GM18502 (cell line): Measurements from ENCODE around the gene ATXN3.

Experiments
- ATAC-seq: cut with Tn5 transposase; IDR thresholded peaks from one replicate; pipeline ENCODE4 v1.9.1; 2021; ENCODE audit warnings: mild to moderate bottlenecking; ENCODE audit not compliant: unreplicated experiment, poor library complexity

ATXN3 gene

DNA sequence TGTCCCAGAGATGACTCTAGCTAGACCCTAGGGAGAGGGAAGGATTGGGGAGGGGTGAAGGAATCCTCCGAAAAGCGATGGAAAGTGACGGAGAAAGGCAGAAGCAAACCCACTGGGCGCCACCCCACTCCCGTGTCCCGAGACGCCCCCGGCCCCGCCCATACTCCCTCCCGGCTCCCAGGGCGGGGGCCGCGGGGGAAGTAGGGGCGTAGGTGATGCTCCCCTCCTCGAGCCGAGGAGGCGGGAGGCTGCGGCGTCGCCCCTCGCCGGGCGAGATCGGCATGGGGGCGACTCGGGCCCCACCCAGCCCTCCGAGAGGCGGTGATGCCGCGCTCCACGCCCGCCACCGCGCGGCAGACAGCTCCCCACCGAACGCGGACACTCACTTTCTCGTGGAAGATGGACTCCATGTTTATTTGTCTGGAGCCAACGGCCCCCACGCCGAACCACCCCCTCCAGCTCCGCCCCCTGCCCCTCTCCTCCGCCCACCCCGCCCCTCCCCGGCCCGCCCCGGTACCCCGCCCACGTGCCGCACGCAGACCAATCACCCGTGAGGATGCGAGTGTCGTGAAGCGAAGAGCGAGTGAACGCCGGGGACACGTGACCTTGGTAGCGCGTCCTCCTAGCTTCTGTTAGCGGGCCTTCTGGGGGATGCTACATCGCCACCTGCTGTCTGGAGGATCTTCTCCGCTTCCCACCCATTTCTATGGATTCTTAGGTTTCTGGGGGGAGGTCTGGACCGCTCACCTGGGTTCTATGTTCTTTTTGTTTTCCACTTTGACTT is at the start of gene ATXN3:
TSS of gene ATXN3 (minus strand) at position 440 of the 784 bp plus-strand sequence. CDS start at position 410, 30 bp downstream.
- ATAC-seq = peak; percentile 90

DNA sequence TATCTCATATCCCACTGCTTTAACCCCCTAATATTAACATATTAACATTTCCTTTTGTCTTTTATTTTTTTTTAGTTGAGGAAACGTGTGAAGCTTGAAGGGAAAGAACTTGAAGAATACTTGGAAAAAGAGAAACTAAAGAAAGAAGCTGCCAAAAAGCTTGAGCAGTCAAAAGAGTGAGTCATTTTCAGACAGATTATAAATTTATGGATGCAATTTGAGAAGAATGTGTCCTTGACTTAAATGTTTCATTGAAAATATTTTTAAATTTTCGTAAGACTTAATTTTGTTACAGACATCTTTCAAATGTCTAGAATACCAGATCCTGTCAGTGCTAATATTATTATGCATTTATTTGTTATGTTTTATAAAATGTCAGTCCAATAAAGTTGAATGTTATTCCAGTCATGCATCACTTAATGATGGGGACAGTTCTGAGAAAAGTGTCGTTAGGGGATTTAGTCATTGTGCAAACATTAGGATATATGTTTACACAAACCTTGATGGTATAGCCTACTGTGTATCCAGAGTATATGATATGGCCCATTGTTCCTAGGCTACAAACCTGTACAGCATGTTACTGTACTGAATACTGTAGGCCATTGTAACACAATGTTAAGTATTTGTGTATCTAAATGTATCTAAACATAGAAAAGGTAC is 48.0 kb upstream of the ATXN3 start:
- ATAC-seq = no peak

DNA sequence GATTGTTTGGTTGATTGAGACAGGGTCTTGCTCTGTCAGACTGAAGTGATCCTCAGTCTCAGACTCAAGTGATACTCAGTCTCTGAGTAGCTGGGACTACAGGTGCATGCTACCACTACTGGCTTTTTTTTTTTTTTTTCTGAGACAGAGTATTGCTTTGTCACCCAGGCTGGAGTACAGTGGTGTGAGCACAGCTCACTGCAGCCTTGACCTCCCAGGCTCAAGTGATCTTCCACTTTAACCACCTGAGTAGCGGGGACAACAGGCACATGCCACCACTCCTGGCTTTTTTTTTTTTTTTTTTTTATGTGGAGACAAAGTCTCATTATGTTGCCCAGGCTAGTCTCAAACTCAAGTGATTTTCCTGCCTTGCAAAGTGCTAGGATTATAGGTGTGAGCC is 47.2 kb upstream of the ATXN3 start:
- no peak for ATAC-seq

DNA sequence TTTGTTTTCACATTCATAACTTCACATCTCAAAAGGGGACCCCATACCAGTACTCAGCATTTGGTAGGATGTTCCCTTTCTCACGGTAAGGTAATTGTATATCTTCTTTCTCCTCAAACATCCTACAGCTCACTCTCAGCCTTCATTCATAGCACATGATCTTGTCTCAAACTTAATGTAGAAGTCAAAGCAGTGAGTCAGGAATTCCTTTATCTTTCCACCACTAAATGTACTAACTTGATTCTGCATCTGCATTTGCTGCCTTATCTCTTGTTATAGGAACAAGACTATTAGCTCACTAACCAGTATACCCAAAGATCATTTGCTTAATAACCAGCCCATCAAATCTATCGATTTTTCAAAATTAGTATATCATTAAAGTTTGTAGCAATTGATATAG is 38.3 kb upstream of the ATXN3 start:
- no peak for ATAC-seq

DNA sequence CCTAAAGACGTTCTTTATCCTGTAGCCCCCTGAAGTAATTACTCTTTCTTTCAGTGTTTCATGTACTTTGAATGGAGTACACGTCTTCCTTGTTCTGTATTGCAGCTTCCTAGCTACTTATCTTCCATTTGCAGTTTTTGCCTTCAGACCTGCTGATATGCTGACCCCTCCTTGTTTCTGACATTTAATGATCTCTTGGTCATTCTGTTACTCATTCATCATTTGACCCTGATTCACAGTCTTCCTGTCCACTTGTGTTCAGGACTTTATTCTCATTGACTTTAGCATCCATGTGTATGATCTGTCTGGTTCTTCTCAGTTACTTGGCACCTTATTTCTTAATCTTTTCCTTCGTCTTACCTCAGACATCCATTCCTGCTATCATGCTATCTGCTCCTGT is 37.6 kb upstream of the ATXN3 start:
- ATAC-seq = no peak

DNA sequence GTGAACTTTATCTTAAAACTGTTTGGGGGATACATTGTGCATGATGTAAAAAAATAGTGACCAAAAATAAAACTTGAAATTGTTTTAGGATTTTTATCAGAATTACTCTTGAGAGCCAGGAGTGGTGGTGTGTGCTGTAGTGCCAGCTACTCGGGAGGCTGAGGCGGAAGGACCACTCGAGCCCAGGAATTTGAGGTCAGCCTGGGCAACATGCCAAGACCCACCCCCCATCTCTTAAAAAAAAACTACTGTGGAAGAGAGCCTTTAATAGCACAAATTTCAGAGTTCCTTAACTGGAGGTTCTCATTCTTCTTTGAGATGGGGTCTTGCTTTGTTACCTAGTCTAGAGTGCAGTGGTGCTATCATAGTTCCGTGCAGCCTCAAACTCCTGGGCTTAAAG is 36.9 kb upstream of the ATXN3 start:
- ATAC-seq = no peak

DNA sequence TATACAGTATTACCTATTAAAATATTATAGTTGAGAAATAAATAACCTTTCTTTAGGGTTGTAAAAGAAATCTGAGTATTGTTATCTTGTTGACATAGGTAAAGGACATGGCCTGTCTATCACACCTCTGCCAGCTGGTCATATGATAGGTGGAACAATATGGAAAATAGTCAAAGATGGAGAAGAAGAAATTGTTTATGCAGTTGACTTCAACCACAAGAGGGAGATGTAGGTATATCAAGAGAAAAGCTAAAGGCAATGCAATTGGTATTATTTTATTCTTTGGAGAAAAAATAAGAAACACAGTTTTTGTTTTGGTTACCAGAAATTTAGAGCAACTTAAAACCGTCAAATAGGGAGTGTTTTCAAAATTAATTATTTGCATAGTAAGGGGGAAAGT is 28.9 kb upstream of the ATXN3 start:
- ATAC-seq = no peak

DNA sequence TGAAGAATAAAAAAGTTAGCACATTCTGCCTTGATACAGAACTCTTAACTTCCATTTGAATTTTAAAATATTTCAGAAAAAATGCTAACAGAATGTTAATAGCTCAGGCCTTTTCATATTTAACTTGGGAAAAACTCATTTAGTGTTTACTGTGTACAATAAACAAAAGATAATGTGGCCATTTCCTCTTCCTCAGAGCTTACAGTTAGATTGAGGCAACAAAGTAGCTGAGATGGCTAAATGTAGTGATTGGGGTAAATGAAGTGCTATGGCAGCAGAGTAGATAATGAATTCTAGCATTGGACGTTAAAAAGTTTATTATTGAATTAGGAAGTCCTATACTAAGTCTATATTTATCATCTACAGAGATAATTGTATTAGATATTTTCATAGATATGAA is 28.1 kb upstream of the ATXN3 start:
- no peak for ATAC-seq

DNA sequence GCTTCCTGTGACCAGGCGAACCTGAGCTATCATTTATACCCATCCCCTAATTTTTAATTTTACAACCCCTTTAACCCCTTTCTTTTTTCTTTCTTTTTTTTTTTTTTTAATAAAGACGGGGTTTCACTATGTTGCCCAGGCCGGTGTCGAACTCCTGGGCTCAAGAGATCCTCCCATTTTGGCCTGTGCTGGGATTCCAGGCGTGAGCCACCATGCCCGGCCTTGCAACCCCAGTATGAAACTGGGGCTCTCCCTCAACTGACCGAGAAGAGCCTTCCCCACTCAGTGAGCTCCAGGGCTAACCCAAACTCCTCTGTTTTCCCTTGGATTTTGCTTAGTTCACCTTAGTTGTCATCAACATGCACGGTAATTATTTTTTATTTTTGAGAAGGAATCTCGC is 16.4 kb upstream of the ATXN3 start:
- ATAC-seq = no peak

DNA sequence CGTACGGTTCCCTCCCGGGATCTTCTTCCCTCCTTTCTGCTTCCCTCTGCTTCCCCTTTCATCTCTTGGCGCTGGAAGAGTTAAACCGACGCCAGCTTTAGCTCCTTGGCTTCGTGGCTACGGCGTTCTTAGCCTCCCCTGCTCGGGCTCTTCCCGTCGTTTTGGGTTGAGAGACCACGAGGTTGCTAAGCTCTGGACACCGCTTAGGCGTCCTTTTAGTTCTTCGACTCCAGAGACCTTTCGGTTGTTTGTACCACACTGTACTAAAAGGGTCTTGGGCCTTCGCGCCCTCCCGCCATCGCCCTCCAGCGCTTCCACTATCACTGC is 15.9 kb upstream of the ATXN3 start:
- ATAC-seq = no peak

DNA sequence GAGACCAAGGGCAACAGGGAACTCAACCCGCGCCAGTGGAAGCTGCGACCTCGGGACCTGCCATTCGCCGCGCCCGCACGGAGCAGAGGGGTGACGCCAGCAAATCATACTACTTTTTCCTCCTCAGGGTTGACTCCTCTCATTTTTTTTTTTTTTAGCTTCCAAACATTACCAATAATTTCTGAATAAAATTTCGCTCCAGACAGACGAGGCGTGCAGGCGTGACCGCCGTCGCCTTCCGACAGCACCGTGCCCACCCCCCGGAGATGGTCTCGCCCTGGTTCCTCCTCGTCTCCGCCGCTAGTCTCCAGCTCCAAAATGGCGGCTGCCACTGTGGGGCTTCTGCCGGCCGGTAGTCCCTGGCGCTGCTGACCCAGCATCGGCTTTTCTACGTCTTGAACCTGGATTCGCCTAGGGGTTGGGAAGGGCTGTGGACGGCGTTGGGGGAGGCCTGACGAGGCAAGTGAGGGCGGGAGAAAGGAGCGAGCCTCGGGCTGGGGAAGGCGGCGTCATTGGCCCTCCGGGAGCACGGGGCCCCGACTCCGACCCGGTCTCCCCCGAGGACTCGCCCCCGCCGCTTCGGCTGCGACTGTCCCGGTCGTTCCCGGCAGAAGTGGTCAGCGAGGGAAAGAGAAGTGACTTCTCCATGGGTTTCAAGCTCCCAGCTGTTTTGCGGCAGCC is 15.4 kb upstream of the ATXN3 start, which contains the start of the genes CPSF2 and NDUFB1:
TSS of gene CPSF2 (plus strand) at position 300 of the 681 bp plus-strand sequence. CDS start 9,016 bp downstream, outside the sequence.
TSS of gene NDUFB1 (minus strand) at position 37 of the 681 bp plus-strand sequence. CDS start 4,069 bp downstream, outside the sequence.
- peak; percentile 90 for ATAC-seq

DNA sequence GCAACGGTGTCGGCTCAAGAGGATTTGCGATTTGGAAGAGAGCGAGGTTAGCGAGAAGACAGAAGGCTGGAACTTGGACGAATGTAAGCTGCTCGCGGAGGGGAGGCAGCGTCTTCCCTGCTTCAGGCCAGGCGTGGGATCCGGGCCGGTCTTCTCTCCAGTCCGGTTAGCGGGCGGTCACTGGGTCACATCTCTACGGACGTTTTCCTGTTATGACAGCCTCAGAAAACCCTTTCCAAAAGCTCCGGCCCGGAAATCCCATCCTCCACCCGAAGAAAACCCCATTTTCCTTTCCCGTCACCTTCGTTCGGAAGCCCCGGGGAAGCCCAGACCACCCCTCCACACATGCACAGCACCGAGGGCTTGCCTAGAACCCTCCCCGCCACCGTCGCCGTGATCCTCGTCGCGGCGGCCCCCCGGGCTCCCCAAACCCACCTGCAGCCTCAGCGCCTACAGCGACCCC is 14.9 kb upstream of the ATXN3 start:
- peak; percentile 22 for ATAC-seq

DNA sequence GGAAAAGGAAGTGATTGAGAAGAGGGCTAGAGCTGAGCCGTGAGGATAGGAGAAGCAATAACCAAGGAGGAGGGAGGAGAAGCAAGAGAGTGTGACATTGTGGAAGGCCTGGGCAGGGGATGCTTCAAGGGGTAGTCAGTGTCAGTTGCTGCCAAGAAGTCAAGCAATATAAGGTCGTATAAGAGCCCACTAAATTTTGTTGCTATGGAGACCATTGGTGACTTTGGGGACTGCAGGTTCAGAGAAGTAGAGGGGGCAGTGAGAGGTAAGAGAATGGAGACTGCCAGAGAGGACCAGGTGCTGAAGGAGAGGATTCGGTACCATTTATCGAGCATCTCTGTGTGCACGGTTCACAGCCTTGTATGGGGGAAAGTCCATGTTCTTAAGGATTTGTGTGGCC is 3.1 kb upstream of the ATXN3 start:
- ATAC-seq = no peak

DNA sequence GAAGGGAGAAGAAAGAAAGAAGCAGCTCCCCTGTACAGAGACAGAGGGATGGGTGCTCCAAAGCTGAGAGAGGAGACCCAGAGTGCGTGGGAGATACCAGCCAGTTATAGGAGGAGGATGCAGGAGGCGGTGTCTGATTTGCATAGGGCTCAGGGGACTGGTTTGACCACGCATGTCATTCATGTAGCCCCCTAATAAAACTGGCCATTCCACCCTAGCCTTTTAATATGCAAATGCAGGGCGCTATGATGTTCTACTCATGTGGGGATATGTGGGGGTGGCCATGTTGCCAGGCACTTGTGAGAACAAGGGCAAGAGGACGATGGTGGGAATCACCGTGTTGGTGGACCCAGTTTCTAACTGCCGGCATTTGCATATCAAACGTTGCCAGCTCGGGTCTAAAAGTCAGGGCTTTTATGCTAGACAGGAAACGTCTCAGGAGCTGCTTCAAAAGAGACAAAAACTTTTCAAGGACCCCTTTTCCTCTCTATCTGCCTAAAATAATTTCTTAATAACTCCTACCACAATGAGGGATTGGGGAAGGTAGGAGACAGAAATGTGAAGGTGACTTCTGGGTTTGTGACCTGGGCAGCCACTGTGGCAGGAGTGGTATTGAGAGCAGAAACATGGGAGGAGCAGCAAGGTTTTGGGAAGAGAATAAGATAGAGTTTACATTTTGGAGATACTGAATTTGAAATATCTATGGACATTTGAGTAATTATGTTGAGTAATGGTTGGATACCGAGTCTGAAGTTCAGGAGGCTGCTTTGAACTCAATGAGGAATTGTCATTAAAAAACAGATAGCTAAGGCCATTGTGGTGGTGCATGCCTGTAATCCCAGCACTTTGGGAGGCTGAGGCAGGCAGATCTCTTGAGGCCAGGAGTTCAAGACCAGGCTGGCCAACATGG is 2.2 kb upstream of the ATXN3 start:
- ATAC-seq = no peak

DNA sequence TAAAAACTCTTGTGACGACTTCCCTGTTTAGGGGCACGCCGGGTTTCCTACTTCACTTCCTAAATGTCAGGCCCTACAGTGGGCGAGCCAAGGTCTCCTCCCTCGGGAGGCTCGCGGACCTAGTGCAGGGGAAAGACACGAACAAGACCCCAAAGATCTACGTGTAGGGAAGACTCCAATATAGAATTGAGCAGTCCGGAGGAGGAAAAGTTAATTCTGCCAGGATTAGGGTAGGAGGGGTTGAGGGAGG is 564 bp downstream of the ATXN3 start:
- peak; percentile 13 for ATAC-seq

DNA sequence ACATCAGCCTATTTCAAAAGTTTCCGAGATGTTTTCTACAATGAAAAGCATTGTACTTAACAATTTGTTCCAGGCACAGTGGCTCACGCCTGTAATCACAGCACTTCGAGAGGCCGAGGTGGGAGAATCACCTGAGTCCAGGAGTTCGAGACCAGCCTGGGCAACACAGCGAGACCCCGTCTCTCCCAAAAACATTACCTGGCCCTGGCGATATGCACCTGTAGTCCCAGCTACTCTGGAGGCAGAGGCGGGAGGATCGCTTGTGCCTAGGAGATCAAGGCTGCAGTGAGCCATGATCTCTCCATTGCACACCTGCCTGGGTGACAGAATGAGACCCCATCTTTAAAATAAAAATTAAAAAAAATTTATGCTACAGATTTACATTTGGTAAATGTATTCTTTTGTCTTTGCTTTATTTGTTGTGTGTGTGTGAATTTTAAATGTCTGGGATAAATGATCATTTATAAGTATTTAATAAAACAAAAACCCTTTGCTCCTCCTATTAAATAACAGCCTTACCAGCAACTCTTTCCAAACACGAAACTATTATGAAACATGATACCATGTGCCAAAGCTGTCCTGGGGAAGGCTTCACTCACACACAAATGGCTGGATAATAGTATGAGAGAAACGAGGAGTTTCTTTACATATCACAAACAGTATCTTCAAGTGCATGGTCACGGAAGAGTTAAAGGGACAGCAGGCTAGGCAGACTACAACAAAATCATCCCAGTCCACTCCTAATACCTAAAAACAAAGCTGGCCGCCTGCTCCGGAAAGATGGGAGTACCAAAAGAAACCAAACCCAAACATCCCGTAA is 1.1 kb downstream of the ATXN3 start:
- ATAC-seq = no peak

DNA sequence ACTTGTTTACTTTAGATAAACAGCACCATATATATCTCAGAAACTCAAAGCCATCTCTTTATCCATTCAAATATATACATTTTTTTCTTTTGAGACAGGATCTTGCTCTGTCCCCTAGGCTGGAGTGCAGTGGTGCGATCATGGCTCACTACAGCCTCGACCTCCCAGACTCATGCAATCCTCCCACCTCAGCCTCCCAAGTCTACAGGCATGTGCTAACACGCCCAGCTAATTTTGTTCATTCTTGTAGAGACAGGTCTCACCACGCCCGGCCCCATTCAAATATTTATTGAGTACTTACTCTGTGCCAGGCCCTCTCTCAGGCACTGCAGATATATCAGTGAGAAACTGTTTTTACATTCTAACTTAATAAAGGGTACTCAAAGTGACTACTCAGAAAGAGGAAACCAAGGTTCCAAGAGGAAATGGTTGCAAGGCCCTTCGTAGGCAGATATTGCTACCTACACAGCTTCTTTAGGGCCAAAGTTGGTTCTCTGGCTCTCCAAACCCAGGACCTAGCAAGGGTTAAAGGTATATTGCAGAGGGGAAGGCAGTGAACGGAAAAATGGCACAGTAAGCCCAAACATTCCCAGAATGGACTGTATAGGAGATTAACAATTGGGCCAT is 2.9 kb downstream of the ATXN3 start:
- ATAC-seq = no peak

DNA sequence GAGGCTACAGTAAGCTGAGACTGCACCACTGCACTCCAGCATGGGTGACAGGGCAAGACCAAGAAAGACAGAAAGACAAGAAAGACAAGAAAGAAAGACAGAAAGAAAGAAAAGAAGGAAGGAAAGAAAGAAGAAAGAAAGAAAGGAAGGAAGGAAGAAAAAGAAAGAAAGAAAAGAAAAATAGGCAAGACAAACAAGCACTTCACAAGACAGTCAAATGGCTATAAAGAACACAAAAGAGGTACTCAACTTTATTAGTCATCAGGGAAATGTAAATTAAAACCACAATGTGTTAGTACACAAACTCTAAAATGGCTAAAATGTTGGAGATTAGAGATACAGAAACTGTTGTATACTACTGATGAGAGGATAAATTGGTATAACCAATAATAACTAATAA is 6.6 kb downstream of the ATXN3 start:
- no peak for ATAC-seq

DNA sequence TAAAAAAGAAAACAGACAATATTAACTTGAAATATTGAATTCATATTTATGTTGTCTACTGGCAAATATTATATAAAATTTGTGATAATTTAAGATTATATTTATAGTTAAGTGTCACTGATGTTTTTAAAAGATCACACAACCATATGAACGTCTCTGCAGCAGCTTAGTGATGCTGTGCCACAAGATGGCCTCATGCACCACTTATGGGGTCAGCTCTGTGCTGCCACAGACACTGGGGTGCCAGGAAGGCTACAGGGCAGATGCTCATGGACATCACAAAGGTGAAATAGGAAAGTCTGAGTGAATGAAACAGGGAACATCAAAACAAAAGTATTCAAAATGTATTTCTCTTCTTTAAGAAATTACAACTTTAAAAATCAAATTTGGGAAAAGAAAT is 13.1 kb downstream of the ATXN3 start:
- ATAC-seq = no peak
